Measurements from ENCODE around the gene HNRNPDL. TPM values are rescaled to one million over a fixed set of nuclear protein-coding genes. Genes with fewer than 3 reads are reported as not detected.
A peak's percentile ranks its signal among the peaks of the same experiment; 100 is the strongest.
"Not testable (repeated sequence)": the region's sequence is repeated elsewhere in the genome, so short reads cannot be mapped to it uniquely, and the experiment has no call there.

HNRNPDL gene
- 100 to 1,000 TPM; 176 to 312 (median 204) TPM for polyA plus RNA-seq

DNA sequence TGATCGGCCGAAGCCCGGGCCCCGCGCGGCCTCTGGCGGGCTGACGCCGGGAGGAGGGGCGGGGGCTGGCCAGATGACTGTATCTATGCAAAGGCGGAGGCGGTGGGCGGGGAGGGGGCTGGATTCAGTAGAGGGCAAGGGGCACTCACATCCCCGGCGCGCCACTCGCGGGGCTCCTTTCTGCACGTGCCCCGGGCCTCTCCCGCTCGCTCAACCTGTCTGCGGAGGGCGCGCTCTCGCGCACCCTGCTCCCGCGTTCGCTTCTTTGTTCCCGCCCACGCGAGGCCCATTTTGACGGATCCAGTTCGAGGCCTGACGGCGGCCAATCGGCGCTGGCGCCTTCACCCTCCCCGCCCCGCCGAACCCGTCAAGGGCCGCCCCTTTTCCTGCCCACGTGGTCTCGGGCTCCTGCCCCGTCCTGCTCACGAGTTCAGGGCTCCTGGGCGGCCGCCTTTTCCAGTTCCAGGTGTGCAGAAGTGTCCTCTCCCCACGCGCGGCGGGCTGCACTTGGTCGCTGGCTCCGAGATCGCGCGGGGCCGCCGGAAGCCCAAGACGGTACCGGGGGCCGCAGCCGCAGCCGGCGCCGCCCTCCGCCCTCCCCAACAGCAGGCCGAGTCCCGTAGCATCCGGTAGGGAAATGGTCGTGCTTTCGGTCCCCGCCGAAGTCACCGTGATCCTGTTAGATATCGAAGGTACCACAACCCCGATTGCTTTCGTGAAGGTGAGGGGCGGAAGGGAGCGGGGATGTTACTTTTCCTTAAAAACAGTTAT lies at the start of gene HNRNPDL, which contains the start of gene ENOPH1:
HNRNPDL (minus strand) TSS at position 270 of the 771 bp plus-strand sequence. CDS start 772 bp downstream, outside the sequence.
ENOPH1 (plus strand) TSS at position 398 of the 771 bp plus-strand sequence; CDS start at position 638, 240 bp downstream.
- Mint-ChIP-seq H3K9me3 (no peaks in the 10 kb centered on the region), H3K36me3 (peaks cover 21 to 28% (median 25%) of the 10 kb centered on the region in 3 donors), H3K27me3 (ENCODE audit: low read depth in 3 of 3) (peaks cover 22 to 34% (median 27%) of the 10 kb centered on the region in 3 donors), H3K4me1 (peaks cover 60 to 78% of the 10 kb centered on the region in 2 donors), H3K4me3 (peak within 1 kb of the TSS; percentile 99 to 100 (median 100)), H3K27ac (peak within 1 kb of the TSS; percentile 96 to 100 (median 99))
- DNase-seq = peak; percentile 92 to 94 (median 93)

DNA sequence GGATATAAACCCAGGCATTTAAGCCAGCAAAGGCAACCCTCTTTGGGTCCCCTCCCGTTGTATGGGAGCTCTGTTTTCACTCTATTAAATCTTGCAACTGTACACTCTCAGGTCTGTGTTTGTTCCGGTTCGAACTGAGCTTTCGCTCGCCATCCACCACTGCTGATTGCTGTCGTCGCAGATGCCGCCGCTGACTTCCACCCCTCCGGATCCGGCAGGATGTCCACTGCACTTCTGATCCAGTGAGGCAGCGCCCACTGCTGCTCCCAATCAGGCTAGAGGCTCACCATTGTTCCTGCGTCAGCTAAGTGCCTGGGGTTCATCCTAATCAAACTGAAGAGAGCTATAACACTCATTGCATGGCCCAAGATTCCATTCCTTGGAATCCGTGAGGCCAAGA lies 49.3 kb upstream of the HNRNPDL start:
- Mint-ChIP-seq H3K27ac (no peak overlapping the region), H3K4me3 (no peak overlapping the region), H3K36me3 (peaks cover 0 to 31% (median 13%) of the 10 kb centered on the region in 3 donors), H3K4me1 (no peaks in the 10 kb centered on the region), H3K27me3 (ENCODE audit: low read depth in 3 of 3) (peaks cover 0 to 4% (median 2%) of the 10 kb centered on the region in 3 donors), H3K9me3 (no peaks in the 10 kb centered on the region)
- DNase-seq = no peak

DNA sequence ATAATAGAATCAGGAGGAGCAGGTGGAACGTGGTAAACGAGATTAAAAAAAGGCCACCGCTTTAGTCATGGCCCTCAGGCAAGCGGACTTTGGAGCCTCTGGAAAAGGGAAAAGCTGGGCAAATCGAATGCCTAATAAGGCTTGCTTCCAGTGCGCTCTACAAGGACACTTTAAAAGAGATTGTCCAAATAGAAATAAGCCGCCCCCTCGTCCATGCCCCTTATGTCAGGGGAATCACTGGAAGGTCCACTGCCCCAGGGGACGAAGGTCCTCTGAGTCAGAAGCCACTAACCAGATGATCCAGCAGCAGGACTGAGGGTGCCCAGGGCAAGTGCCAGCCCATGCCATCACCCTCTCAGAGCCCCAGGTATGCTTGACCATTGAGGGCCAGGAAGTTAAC lies 47.2 kb upstream of the HNRNPDL start:
- not testable (repeated sequence) for H3K27me3 Mint-ChIP-seq (ENCODE audit: low read depth in 3 of 3); H3K4me3 Mint-ChIP-seq; H3K4me1 Mint-ChIP-seq; H3K27ac Mint-ChIP-seq; DNase-seq; H3K9me3 Mint-ChIP-seq
- H3K36me3 Mint-ChIP-seq = peaks cover 0 to 22% (median 13%) of the 10 kb centered on the region in 3 donors

DNA sequence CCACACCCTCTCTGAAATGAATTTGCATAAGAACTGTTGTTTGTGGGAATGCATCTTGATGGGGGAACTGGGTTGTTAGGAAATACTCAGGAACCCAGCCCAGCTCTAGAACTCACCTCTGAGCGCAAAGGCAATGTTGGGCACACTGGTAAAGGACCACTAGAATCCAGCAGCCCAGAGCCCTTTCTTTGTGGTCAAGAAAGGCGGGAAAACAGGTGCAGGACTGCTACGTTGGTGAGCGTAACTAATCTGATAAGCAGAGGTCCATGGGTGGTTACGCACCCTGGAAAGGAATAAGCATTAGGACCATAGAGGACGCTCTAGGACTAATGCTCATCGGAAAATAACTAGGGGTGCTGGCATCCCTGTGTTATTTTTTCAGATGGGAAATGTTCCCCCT lies 45.7 kb upstream of the HNRNPDL start:
- H3K27me3 Mint-ChIP-seq (ENCODE audit: low read depth in 3 of 3); H3K4me3 Mint-ChIP-seq; DNase-seq; H3K4me1 Mint-ChIP-seq; H3K27ac Mint-ChIP-seq; H3K9me3 Mint-ChIP-seq: not testable (repeated sequence)
- H3K36me3 Mint-ChIP-seq = peaks cover 0 to 18% (median 12%) of the 10 kb centered on the region in 3 donors

DNA sequence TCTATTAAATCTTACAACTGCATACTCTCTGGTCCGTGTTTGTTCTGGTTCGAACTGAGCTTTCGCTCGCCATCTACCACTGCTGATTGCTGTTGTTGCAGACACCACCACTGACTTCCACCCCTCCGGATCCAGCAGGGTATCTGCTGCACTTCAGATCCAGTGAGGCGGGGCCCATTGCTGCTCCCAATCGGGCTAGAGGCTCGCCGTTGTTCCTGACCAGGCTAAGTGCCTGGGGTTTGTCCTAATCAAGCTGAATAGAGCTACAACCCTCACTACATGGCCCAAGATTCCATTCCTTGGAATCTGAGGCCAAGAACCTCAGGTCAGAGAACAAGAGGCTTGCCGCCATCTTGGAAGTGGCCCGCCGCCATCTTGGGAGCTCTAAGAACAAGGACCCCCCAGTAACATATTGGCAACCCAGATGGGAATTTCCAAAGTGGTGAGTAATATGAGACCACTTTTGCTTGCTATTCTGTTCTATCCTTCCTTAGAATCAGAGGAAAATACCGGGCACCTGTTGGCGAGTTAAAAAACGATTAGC lies 43.4 kb upstream of the HNRNPDL start:
- H3K4me3 Mint-ChIP-seq = no peak overlapping the region
- DNase-seq = no peak
- H3K27ac Mint-ChIP-seq = no peak overlapping the region
- peaks cover 0 to 10% (median 0%) of the 10 kb centered on the region in 3 donors for H3K36me3 Mint-ChIP-seq
- H3K4me1 Mint-ChIP-seq = no peaks in the 10 kb centered on the region
- no peaks in the 10 kb centered on the region for H3K9me3 Mint-ChIP-seq
- peaks cover 0 to 2% (median 0%) of the 10 kb centered on the region in 3 donors for H3K27me3 Mint-ChIP-seq (ENCODE audit: low read depth in 3 of 3)

DNA sequence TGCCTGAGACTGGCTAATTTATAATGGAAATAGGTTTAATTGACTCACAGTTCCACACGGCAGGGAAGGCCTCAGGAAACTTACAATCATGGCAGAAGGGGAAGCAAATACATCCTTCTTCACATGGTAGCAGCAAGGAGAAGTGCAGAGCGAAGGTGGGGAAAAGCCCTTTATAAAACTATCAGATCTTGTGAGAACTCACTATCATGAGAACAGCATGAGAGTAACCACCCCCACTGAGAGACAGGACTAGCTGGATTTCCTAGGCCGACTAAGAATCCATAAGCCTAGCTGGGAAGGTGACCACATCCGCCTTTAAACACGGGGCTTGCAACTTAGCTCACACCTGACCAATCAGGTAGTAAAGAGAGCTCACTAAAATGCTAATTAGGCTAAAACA lies 42.8 kb upstream of the HNRNPDL start:
- not testable (repeated sequence) for H3K27me3 Mint-ChIP-seq (ENCODE audit: low read depth in 3 of 3); H3K4me3 Mint-ChIP-seq; H3K27ac Mint-ChIP-seq; H3K9me3 Mint-ChIP-seq; H3K4me1 Mint-ChIP-seq; DNase-seq
- H3K36me3 Mint-ChIP-seq = peaks cover 0 to 13% (median 3%) of the 10 kb centered on the region in 3 donors

DNA sequence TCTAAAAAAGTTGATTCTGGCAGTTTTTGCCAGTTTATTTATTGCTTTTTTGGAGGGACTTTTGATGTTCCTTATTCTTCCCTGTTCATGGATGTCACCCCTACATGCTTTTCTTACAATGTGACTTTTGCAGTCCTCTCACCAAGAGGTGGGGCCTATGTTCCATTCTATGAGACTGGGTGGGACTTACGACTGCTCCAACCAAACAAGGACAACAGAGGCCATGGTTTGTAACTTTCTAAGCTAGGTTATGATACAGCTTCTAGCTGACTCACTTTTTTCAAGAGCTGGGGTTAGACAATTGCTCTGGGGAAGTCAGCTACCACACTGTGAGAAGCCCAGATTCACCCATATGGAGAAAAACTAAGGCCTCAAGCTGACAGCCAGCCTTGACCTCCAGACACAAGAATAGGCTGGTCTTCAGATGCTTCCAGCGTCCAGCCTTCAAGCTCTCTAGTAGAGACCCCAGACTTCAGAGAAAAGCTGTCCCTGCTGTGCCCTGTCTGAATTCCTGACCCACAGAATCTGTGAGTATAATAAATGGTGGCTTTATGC lies 39.6 kb upstream of the HNRNPDL start:
- H3K27ac Mint-ChIP-seq = no peak overlapping the region
- no peaks in the 10 kb centered on the region for H3K27me3 Mint-ChIP-seq (ENCODE audit: low read depth in 3 of 3)
- no peaks in the 10 kb centered on the region for H3K4me1 Mint-ChIP-seq
- H3K9me3 Mint-ChIP-seq = no peaks in the 10 kb centered on the region
- no peak overlapping the region for H3K4me3 Mint-ChIP-seq
- DNase-seq = no peak
- H3K36me3 Mint-ChIP-seq = peaks cover 0 to 10% (median 3%) of the 10 kb centered on the region in 3 donors

DNA sequence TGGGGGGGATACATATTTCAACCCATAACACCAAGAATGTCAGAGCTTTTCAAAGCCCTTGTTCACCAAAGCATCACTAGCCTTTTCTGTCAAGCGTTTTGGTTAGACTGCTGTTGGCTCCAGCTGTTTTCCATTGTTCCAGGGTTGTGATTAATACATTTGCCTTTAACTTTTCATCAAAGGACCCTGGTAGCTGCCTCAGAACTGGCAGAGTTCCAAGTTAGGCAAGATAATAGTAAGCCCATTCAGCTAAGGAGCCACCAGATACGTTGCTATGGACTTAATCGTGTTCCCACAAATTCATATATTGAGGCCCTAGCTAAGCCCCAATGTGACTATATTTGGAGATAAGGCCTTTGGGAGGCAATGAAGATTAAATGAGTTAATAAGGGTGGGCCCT lies 37.2 kb upstream of the HNRNPDL start:
- Mint-ChIP-seq H3K27ac (no peak overlapping the region), H3K27me3 (ENCODE audit: low read depth in 3 of 3) (no peaks in the 10 kb centered on the region), H3K4me1 (no peaks in the 10 kb centered on the region), H3K4me3 (no peak overlapping the region), H3K9me3 (no peaks in the 10 kb centered on the region), H3K36me3 (peaks cover 0 to 15% (median 7%) of the 10 kb centered on the region in 3 donors)
- no peak for DNase-seq

DNA sequence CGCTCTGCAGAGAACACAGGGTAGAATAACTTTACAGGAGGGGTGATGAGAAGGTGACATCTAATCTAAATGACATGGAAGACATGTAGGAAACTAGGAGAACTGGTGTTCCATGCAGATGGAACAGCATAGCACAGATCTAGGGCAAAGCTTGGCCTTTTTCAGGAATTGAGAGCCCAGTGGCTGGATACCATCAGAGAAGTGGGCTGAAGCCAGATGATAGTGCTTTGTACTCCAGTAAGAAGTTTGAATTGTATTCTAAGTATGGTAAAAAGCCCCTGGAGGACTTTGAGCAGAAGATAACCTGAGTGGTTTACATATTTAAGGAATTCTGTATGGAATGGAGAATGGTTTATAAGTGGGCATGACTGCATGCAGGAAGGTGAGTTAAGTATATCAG lies 33.0 kb upstream of the HNRNPDL start:
- peaks cover 0 to 9% of the 10 kb centered on the region in 2 donors for H3K4me1 Mint-ChIP-seq
- peaks cover 0 to 19% (median 4%) of the 10 kb centered on the region in 3 donors for H3K36me3 Mint-ChIP-seq
- no peak for DNase-seq
- no peaks in the 10 kb centered on the region for H3K27me3 Mint-ChIP-seq (ENCODE audit: low read depth in 3 of 3)
- no peak overlapping the region for H3K4me3 Mint-ChIP-seq
- no peaks in the 10 kb centered on the region for H3K9me3 Mint-ChIP-seq
- no peak overlapping the region for H3K27ac Mint-ChIP-seq

DNA sequence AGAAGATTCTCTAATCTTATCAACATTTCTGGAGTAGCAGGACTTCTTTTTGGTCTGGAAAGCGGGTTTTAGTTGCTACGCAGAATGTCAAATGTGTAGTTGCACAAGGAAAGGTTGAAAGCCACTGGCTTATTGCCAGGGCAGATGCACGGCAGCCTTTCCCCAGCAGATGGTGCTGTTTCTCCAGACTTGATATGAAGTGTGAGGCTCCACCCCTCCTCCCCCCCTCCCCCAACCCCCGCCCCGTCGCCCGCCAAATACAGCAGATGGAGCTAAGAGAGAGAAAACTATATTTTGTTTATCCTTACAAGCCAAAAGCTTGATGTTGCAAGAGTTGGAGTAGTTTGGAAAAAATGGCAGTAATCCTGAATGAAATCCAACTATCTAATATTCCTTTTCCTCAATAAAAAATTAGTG lies 32.2 kb upstream of the HNRNPDL start:
- peak; percentile 67 to 70 (median 67) for DNase-seq
- H3K9me3 Mint-ChIP-seq = no peaks in the 10 kb centered on the region
- H3K27ac Mint-ChIP-seq = no peak overlapping the region
- peaks cover 0 to 9% of the 10 kb centered on the region in 2 donors for H3K4me1 Mint-ChIP-seq
- H3K27me3 Mint-ChIP-seq (ENCODE audit: low read depth in 3 of 3) = no peaks in the 10 kb centered on the region
- no peak overlapping the region for H3K4me3 Mint-ChIP-seq
- peaks cover 0 to 27% (median 6%) of the 10 kb centered on the region in 3 donors for H3K36me3 Mint-ChIP-seq

DNA sequence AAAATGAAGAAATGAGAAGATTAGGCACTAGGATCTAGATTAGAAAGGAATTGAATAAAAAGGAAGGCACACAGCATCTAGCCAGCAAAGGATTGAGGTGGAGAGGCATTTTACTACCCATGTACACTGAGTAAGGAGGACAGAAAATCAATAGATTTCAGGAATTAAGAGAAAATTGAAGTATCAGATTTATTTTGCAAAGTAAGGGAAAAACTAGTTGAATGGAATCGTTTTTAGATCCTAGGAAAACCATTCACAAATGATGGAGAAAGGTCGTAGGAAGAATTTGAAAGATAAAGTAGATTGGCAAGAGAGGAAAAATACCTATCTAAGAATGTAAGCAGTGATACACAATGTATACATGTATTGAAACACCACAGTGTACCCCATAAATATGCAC lies 31.4 kb upstream of the HNRNPDL start:
- no peak for DNase-seq
- no peaks in the 10 kb centered on the region for H3K27me3 Mint-ChIP-seq (ENCODE audit: low read depth in 3 of 3)
- H3K4me3 Mint-ChIP-seq = no peak overlapping the region
- H3K9me3 Mint-ChIP-seq = no peaks in the 10 kb centered on the region
- peak overlapping the region in 1 of 6 donors; percentile 4 for H3K27ac Mint-ChIP-seq
- H3K36me3 Mint-ChIP-seq = peaks cover 0 to 31% (median 10%) of the 10 kb centered on the region in 3 donors
- peaks cover 0 to 9% of the 10 kb centered on the region in 2 donors for H3K4me1 Mint-ChIP-seq

DNA sequence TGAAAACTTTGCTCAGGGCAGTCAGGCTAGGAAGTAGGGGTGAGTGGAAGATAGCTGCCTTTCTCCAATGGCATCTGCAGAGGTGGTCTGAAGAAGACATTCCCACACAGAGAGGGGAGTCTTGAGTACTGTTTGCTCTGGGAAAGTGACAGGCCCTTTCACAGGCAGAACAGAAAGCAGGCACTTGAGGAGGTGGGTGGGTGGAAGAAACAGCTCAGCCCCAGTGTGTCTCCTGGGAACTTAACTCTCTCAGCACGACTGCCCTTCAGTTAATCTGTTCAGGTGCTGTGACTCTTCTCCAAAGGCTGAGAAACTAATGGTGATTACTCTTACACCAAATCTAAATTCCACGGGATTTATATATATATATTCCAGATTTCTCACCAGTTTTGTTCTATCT lies 28.5 kb upstream of the HNRNPDL start:
- H3K4me1 Mint-ChIP-seq = peaks cover 0 to 9% of the 10 kb centered on the region in 2 donors
- H3K9me3 Mint-ChIP-seq = no peaks in the 10 kb centered on the region
- peaks cover 5 to 39% (median 23%) of the 10 kb centered on the region in 3 donors for H3K36me3 Mint-ChIP-seq
- H3K27ac Mint-ChIP-seq = peak overlapping the region in 2 of 6 donors; percentile 2 to 7
- H3K4me3 Mint-ChIP-seq = no peak overlapping the region
- H3K27me3 Mint-ChIP-seq (ENCODE audit: low read depth in 3 of 3) = no peaks in the 10 kb centered on the region
- DNase-seq = no peak

DNA sequence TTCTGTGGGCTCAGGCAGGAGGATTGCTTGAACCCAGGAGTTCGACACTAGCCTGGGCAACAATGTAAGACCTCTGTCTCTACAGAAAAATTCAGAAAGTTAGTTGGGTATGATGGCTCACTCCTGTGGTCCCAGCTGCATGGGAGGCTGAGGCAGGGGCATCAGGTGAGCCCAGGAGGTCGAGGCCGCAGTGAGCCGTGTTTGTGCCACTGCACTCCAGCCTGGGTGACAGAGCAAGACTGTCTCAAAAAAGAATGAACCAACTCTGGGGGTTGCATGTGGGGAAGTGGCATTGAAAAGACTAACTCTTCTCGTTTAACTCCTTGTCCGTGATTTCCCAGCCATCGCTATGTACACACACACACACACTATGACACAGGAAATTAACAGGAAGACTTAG lies 27.0 kb upstream of the HNRNPDL start:
- Mint-ChIP-seq H3K9me3 (no peaks in the 10 kb centered on the region), H3K27ac (peak overlapping the region in 2 of 6 donors; percentile 30 to 59), H3K36me3 (peaks cover 5 to 33% (median 23%) of the 10 kb centered on the region in 3 donors), H3K4me3 (no peak overlapping the region), H3K27me3 (ENCODE audit: low read depth in 3 of 3) (peaks cover 0 to 3% (median 0%) of the 10 kb centered on the region in 3 donors), H3K4me1 (peaks cover 0 to 8% of the 10 kb centered on the region in 2 donors)
- no peak for DNase-seq

DNA sequence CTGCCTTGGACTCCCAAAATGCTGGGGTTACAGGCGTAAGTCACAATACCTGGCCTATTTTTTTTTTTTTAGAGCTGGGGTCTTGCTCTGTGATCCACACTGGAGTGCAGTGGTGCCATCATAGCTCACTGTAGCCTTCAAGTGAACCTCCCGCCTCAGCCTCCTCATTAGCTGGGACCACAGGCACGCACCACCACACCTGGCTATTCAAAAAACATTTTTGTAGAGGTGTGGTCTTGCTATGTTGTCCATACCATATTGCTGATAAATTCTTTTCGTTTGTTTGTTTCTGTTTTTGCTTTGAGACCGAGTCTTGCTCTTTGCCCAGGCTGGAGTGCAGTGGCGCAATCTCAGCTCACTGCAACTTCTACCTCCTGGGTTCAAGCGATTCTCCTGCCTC lies 21.8 kb upstream of the HNRNPDL start:
- Mint-ChIP-seq H3K9me3 (no peaks in the 10 kb centered on the region), H3K27me3 (ENCODE audit: low read depth in 3 of 3) (peaks cover 0 to 3% (median 0%) of the 10 kb centered on the region in 3 donors), H3K27ac (no peak overlapping the region), H3K4me3 (no peak overlapping the region), H3K4me1 (peaks cover 2 to 16% of the 10 kb centered on the region in 2 donors), H3K36me3 (peaks cover 15 to 46% (median 40%) of the 10 kb centered on the region in 3 donors)
- DNase-seq = no peak

Data from immature natural killer cell (primary cell).